ENCODE measurements around the gene CPEB4.

Gene CPEB4

GRCh38 chr5:173944511-173944910 is 56.4 kb downstream of the CPEB4 start:
- no peak for DNase-seq (ENCODE audit: low read depth)

- no peak for DNase-seq (ENCODE audit: low read depth)
Observed at GRCh38 chr5:173945160-173945559, 57.0 kb downstream of the CPEB4 start.

- no peak for DNase-seq (ENCODE audit: low read depth)
Observed at GRCh38 chr5:173946323-173946722, 58.2 kb downstream of the CPEB4 start.

- DNase-seq (ENCODE audit: low read depth): no peak
Observed at GRCh38 chr5:173950829-173951228, 62.7 kb downstream of the CPEB4 start.

- no peak for DNase-seq (ENCODE audit: low read depth)
Observed at GRCh38 chr5:173953528-173954090, 65.5 kb downstream of the CPEB4 start.

- no peak for DNase-seq (ENCODE audit: low read depth)
Observed at GRCh38 chr5:173954671-173955521, 66.7 kb downstream of the CPEB4 start.

- no peak for DNase-seq (ENCODE audit: low read depth)
Observed at GRCh38 chr5:173960986-173961385, 72.8 kb downstream of the CPEB4 start.

- no peak for DNase-seq (ENCODE audit: low read depth)
Observed at GRCh38 chr5:173961418-173961817, 73.3 kb downstream of the CPEB4 start.

- no peak for DNase-seq (ENCODE audit: low read depth)
Observed at GRCh38 chr5:173962436-173962972, 74.4 kb downstream of the CPEB4 start.

GRCh38 chr5:173963182-173963838 is 75.2 kb downstream of the CPEB4 start:
- DNase-seq (ENCODE audit: low read depth): no peak

GRCh38 chr5:173963867-173964441 is 75.8 kb downstream of the CPEB4 start:
- no peak for DNase-seq (ENCODE audit: low read depth)

GRCh38 chr5:173964506-173964905 is 76.4 kb downstream of the CPEB4 start:
- DNase-seq (ENCODE audit: low read depth): no peak

GRCh38 chr5:173967241-173967640 is 79.1 kb downstream of the CPEB4 start:
- DNase-seq (ENCODE audit: low read depth): no peak

GRCh38 chr5:173968154-173968797 is 80.1 kb downstream of the CPEB4 start:
- DNase-seq (ENCODE audit: low read depth): no peak

GRCh38 chr5:173969167-173970049 is 81.3 kb downstream of the CPEB4 start:
- no peak for DNase-seq (ENCODE audit: low read depth)

- no peak for DNase-seq (ENCODE audit: low read depth)
Observed at GRCh38 chr5:173970878-173971650, 82.9 kb downstream of the CPEB4 start.

- DNase-seq (ENCODE audit: low read depth): no peak
Observed at GRCh38 chr5:173971681-173972345, 83.7 kb downstream of the CPEB4 start.

GRCh38 chr5:173972607-173972924 is 84.4 kb downstream of the CPEB4 start:
- DNase-seq (ENCODE audit: low read depth): no peak

GRCh38 chr5:173972925-173973615 is 84.9 kb downstream of the CPEB4 start:
- DNase-seq (ENCODE audit: low read depth): peak; percentile 57

Data from activated T-helper 9 cell treated with anti-CD3 and anti-CD28 coated beads, Interleukin-2, amount 50 U/mL, for 16 hours (primary cell).